LoVo (cell line): ENCODE results near the gene ASTN2.
A peak's percentile ranks its signal among the peaks of the same experiment; 100 is the strongest.
"Not testable (repeated sequence)": the region's sequence is repeated elsewhere in the genome, so short reads cannot be mapped to it uniquely, and the experiment has no call there.

Experiments used
- DNase-seq: peaks from one replicate; pipeline ENCODE4 v3.0.0-alpha.2; 2016; ENCODE audit warnings: low spot score

ASTN2 gene

GRCh38 chr9:116868201-116868600 is 546.7 kb downstream of the ASTN2 start:
- no peak for DNase-seq

GRCh38 chr9:116861321-116861720 is 553.5 kb downstream of the ASTN2 start:
- DNase-seq: no peak

GRCh38 chr9:116860509-116861120 is 554.2 kb downstream of the ASTN2 start:
- peak; percentile 66 for DNase-seq

GRCh38 chr9:116859763-116860162 is 555.1 kb downstream of the ASTN2 start:
- no peak for DNase-seq

- DNase-seq: no peak
These were observed 557.5 kb downstream of the ASTN2 start for GRCh38 chr9:116857321-116857720.

GRCh38 chr9:116855881-116856662 is 558.8 kb downstream of the ASTN2 start:
- peak; percentile 26 for DNase-seq

GRCh38 chr9:116849721-116850120 is 565.1 kb downstream of the ASTN2 start:
- no peak for DNase-seq

GRCh38 chr9:116844621-116845020 is 570.2 kb downstream of the ASTN2 start:
- DNase-seq: no peak

- no peak for DNase-seq
These were observed 570.8 kb downstream of the ASTN2 start for GRCh38 chr9:116843863-116844620.

- DNase-seq: no peak
These were observed 572.2 kb downstream of the ASTN2 start for GRCh38 chr9:116842658-116843057.

- not testable (repeated sequence) for DNase-seq
These were observed 576.4 kb downstream of the ASTN2 start for GRCh38 chr9:116838468-116838867.

GRCh38 chr9:116837018-116837989 is 577.6 kb downstream of the ASTN2 start:
- DNase-seq: no peak

- DNase-seq: not testable (repeated sequence)
These were observed 584.5 kb downstream of the ASTN2 start for GRCh38 chr9:116830321-116830720.

- DNase-seq: no peak
These were observed 593.1 kb downstream of the ASTN2 start for GRCh38 chr9:116821633-116822229.

- DNase-seq: no peak
These were observed 595.7 kb downstream of the ASTN2 start for GRCh38 chr9:116819116-116819515.

GRCh38 chr9:116817762-116818161 is 597.1 kb downstream of the ASTN2 start:
- DNase-seq: no peak

GRCh38 chr9:116816484-116816883 is 598.4 kb downstream of the ASTN2 start:
- DNase-seq: no peak

GRCh38 chr9:116815835-116816234 is 599.0 kb downstream of the ASTN2 start:
- no peak for DNase-seq

- no peak for DNase-seq
These were observed 601.9 kb downstream of the ASTN2 start for GRCh38 chr9:116813031-116813300.

GRCh38 chr9:116812231-116813030 is 602.4 kb downstream of the ASTN2 start:
- no peak for DNase-seq

- no peak for DNase-seq
These were observed 605.2 kb downstream of the ASTN2 start for GRCh38 chr9:116809656-116810055.
